HFF-Myc (cell line): ENCODE data around the gene ARL4C.

Experiments
- DNase-seq: peaks from one replicate; pipeline ENCODE4 v3.0.0-alpha.2; 2011; ENCODE audit warnings: low read depth; ENCODE audit errors: extremely low read depth
- H3K4me3 ChIP-seq: replicated peaks from 2 replicates; pipeline ENCODE4 v1.5.1; 2011; ENCODE audit warnings: low read depth, mild to moderate bottlenecking, control low read depth, low read length
- CTCF ChIP-seq: IDR thresholded peaks from 2 replicates; pipeline ENCODE4 v1.5.1; 2012; ENCODE audit warnings: mild to moderate bottlenecking, low read depth, low read length, control low read depth; ENCODE audit errors: missing control alignments

ARL4C gene

GRCh38 chr2:234534515-234534914 lies 37.6 kb upstream of the ARL4C start:
- no peak for TF ChIP-seq CTCF
- no peak overlapping the region for H3K4me3 ChIP-seq
- DNase-seq, result no peak

- no peak for TF ChIP-seq CTCF
- H3K4me3 ChIP-seq, result no peak overlapping the region
- no peak for DNase-seq
Measured at GRCh38 chr2:234533626-234534025, 36.7 kb upstream of the ARL4C start.

GRCh38 chr2:234528410-234529148 lies 31.7 kb upstream of the ARL4C start:
- DNase-seq, result no peak
- no peak for TF ChIP-seq CTCF

GRCh38 chr2:234526711-234527110 lies 29.8 kb upstream of the ARL4C start:
- no peak for TF ChIP-seq CTCF
- no peak for DNase-seq
- H3K4me3 ChIP-seq, result no peak overlapping the region

More at GRCh38 chr2:234528410-234529148, 31.7 kb upstream of the ARL4C start:
- H3K4me3 ChIP-seq, result no peak overlapping the region

- TF ChIP-seq CTCF, result no peak
- no peak overlapping the region for H3K4me3 ChIP-seq
- no peak for DNase-seq
Measured at GRCh38 chr2:234521536-234521935, 24.7 kb upstream of the ARL4C start.

- TF ChIP-seq CTCF, result no peak
- H3K4me3 ChIP-seq, result no peak overlapping the region
- DNase-seq, result no peak
Measured at GRCh38 chr2:234518986-234519642, 22.2 kb upstream of the ARL4C start.
